ENCODE results near the gene PLXNA4. TPM values are rescaled to one million over a fixed set of nuclear protein-coding genes. Genes with fewer than 3 reads are reported as not detected.

The PLXNA4 gene
- total RNA-seq, 2 donors from 2014 or later: 12.2 to 27.7 TPM

- Histone ChIP-seq H3K9me3 (no peaks in the 10 kb centered on the region), H3K27me3 (replicated peaks; ENCODE audit: insufficient read depth) (no peaks in the 10 kb centered on the region), H3K27ac (no peak overlapping the region), H3K4me3 (no peak overlapping the region), H3K4me1 (ENCODE audit: control insufficient read depth in 1 of 2, low read depth in 2 of 2) (peaks cover 19 to 39% of the 10 kb centered on the region in 2 donors), H3K36me3 (no peaks in the 10 kb centered on the region)
- DNase-seq (ENCODE audit: low spot score) (no peak), ATAC-seq (ENCODE audit: insufficient number of reproducible peaks, low FRiP score, low read depth) (no peak)
- TF ChIP-seq, protein P1, sequence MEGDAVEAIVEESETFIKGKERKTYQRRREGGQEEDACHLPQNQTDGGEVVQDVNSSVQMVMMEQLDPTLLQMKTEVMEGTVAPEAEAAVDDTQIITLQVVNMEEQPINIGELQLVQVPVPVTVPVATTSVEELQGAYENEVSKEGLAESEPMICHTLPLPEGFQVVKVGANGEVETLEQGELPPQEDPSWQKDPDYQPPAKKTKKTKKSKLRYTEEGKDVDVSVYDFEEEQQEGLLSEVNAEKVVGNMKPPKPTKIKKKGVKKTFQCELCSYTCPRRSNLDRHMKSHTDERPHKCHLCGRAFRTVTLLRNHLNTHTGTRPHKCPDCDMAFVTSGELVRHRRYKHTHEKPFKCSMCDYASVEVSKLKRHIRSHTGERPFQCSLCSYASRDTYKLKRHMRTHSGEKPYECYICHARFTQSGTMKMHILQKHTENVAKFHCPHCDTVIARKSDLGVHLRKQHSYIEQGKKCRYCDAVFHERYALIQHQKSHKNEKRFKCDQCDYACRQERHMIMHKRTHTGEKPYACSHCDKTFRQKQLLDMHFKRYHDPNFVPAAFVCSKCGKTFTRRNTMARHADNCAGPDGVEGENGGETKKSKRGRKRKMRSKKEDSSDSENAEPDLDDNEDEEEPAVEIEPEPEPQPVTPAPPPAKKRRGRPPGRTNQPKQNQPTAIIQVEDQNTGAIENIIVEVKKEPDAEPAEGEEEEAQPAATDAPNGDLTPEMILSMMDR (IDR thresholded peaks at IDR 0.05): no peak
Measured at GRCh38 chr7:132476541-132476940, 99.7 kb downstream of the PLXNA4 start.

DNA sequence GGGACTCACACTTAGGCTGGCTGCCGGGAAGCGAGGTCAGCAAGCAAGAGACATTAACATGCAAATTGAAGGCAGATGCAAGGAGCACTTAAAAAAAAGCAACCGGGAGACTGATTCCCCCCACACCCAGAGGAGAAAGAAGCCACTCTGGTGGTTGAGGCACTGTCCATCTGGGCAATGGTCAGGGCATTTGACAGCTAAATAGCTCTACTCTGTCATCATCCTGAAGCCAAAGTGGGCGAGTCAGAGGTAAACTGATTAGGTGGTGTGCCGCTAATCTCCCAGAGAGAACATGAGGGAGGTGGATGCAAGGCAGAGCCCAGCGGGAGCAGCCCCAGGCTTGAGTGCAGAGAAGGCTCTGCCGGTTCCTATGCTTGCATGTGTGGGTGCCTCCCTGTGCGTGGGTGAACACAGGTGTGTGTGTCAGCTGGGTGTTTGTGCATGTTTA is 100.6 kb downstream of the PLXNA4 start:
- no peak for ATAC-seq (ENCODE audit: insufficient number of reproducible peaks, low FRiP score, low read depth)

DNA sequence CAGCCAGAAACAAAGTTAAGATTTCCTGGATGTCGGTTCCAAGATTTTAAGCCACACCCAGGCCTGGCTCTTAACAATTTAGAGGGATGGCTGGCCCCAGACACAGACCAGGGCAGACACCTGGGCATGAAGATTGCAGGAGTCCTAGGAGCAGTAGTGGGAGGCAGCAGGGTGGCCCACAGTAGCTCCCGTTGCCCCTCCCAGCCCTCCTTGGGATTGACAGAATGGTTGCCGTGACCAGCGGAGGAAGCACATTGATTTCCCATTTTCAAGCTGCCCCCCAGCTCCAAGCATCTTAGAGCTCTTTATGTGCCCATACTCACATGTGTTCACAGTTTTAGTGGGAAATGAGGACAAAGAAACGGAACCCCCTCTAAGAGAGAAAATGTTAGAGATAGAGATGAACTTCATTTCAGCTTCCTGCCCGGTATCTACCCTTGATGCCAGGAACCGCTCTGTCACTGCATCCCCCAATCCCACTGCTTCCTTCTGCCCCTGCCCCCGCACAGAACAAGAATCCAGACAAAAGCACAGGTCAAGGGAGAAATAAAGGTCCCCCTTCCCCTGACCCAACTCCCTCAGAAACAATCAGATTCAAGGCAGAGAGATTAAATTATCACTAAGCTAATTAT is 101.1 kb downstream of the PLXNA4 start:
- no peaks in the 10 kb centered on the region for H3K36me3 ChIP-seq
- DNase-seq (ENCODE audit: low spot score) (no peak), ATAC-seq (ENCODE audit: insufficient number of reproducible peaks, low FRiP score, low read depth) (no peak)
- no peaks in the 10 kb centered on the region for H3K9me3 ChIP-seq
- peaks cover 16 to 34% of the 10 kb centered on the region in 2 donors for H3K4me1 ChIP-seq (ENCODE audit: control insufficient read depth in 1 of 2, low read depth in 2 of 2)
- H3K27me3 ChIP-seq (replicated peaks; ENCODE audit: insufficient read depth): no peaks in the 10 kb centered on the region
- no peak overlapping the region for H3K4me3 ChIP-seq
- TF ChIP-seq, protein P1 (IDR thresholded peaks at IDR 0.05): no peak
- no peak overlapping the region for H3K27ac ChIP-seq

More for the DNA sequence above, 100.6 kb downstream of the PLXNA4 start:
- DNase-seq (ENCODE audit: low spot score): no peak
- H3K4me1 ChIP-seq (ENCODE audit: control insufficient read depth in 1 of 2, low read depth in 2 of 2): peaks cover 18 to 39% of the 10 kb centered on the region in 2 donors
- no peaks in the 10 kb centered on the region for H3K9me3 ChIP-seq
- TF ChIP-seq, protein P1 (IDR thresholded peaks at IDR 0.05): no peak
- H3K36me3 ChIP-seq: no peaks in the 10 kb centered on the region
- no peak overlapping the region for H3K27ac ChIP-seq
- no peaks in the 10 kb centered on the region for H3K27me3 ChIP-seq (replicated peaks; ENCODE audit: insufficient read depth)
- no peak overlapping the region for H3K4me3 ChIP-seq

GRCh38 chr7:132472463-132473120 is 103.7 kb downstream of the PLXNA4 start:
- peak; percentile 81 for ATAC-seq (ENCODE audit: insufficient number of reproducible peaks, low FRiP score, low read depth)
- no peaks in the 10 kb centered on the region for H3K36me3 ChIP-seq
- peak overlapping the region; percentile 37 to 56 for H3K27ac ChIP-seq
- no peaks in the 10 kb centered on the region for H3K27me3 ChIP-seq (replicated peaks; ENCODE audit: insufficient read depth)
- H3K9me3 ChIP-seq: no peaks in the 10 kb centered on the region
- TF ChIP-seq, protein P1 (IDR thresholded peaks at IDR 0.05): no peak
- peak; percentile 19 for DNase-seq (ENCODE audit: low spot score)
- H3K4me1 ChIP-seq (ENCODE audit: control insufficient read depth in 1 of 2, low read depth in 2 of 2): peaks cover 16 to 33% of the 10 kb centered on the region in 2 donors
- H3K4me3 ChIP-seq: no peak overlapping the region

DNA sequence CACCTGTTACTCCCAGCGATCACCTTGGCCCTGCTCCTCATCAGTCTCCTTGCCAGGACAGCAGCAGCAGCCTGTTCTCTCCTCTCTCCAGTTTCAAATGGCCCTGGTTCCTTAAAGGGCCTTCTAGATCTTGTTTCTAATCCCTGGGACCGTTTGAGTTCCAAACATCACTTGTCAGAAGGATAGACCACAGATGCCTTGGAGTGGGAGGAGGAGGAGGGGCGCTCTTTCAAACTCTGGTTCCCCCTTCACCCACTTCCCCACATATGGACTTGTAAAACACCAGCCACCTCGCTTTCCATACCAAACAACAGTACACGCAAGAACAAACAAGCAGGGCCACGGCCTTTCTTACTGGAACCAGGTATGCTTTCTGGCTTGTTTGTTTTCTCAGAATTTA is 104.8 kb downstream of the PLXNA4 start:
- Histone ChIP-seq H3K4me1 (ENCODE audit: control insufficient read depth in 1 of 2, low read depth in 2 of 2) (peaks cover 16 to 33% of the 10 kb centered on the region in 2 donors), H3K27ac (no peak overlapping the region), H3K9me3 (no peaks in the 10 kb centered on the region), H3K27me3 (replicated peaks; ENCODE audit: insufficient read depth) (no peaks in the 10 kb centered on the region), H3K36me3 (no peaks in the 10 kb centered on the region), H3K4me3 (no peak overlapping the region)
- TF ChIP-seq, protein P1 (IDR thresholded peaks at IDR 0.05): no peak
- ATAC-seq (ENCODE audit: insufficient number of reproducible peaks, low FRiP score, low read depth) (no peak), DNase-seq (ENCODE audit: low spot score) (no peak)

Data from thoracic aorta (tissue), 2 donors.